OCI-M2 (cell line): ENCODE results near the gene SLC35D2.
A peak's percentile ranks its signal among the peaks of the same experiment; 100 is the strongest.
"Not testable (repeated sequence)": the region's sequence is repeated elsewhere in the genome, so short reads cannot be mapped to it uniquely, and the experiment has no call there.

ENCODE experiments used
- DNase-seq: peaks from one replicate; lab custom pipeline; 2025; ENCODE audit not compliant: unreplicated experiment; lab: John Stamatoyannopoulos, UW

SLC35D2 gene

GRCh38 chr9:96361668-96362067 is 21.8 kb downstream of the SLC35D2 start:
- DNase-seq: no peak

- DNase-seq: no peak
Measured at GRCh38 chr9:96360976-96361375, 22.5 kb downstream of the SLC35D2 start.

GRCh38 chr9:96360523-96360922 is 23.0 kb downstream of the SLC35D2 start:
- DNase-seq: not testable (repeated sequence)

- no peak for DNase-seq
Measured at GRCh38 chr9:96350866-96351265, 32.6 kb downstream of the SLC35D2 start.

- no peak for DNase-seq
Measured at GRCh38 chr9:96348261-96348660, 35.2 kb downstream of the SLC35D2 start.

- no peak for DNase-seq
Measured at GRCh38 chr9:96345551-96345950, 38.0 kb downstream of the SLC35D2 start.

GRCh38 chr9:96344458-96345180 is 38.9 kb downstream of the SLC35D2 start:
- no peak for DNase-seq

- DNase-seq: no peak
Measured at GRCh38 chr9:96343515-96344360, 39.8 kb downstream of the SLC35D2 start.

- no peak for DNase-seq
Measured at GRCh38 chr9:96342571-96343245, 40.8 kb downstream of the SLC35D2 start.

- no peak for DNase-seq
Measured at GRCh38 chr9:96340707-96341106, 42.8 kb downstream of the SLC35D2 start.

GRCh38 chr9:96338299-96338698 is 45.2 kb downstream of the SLC35D2 start:
- no peak for DNase-seq

- no peak for DNase-seq
Measured at GRCh38 chr9:96333958-96334357, 49.6 kb downstream of the SLC35D2 start.

- no peak for DNase-seq
Measured at GRCh38 chr9:96331236-96331947, 52.1 kb downstream of the SLC35D2 start.

- peak; percentile 15 for DNase-seq
Measured at GRCh38 chr9:96327694-96328352, 55.7 kb downstream of the SLC35D2 start.

GRCh38 chr9:96323169-96323568 is 60.3 kb downstream of the SLC35D2 start:
- no peak for DNase-seq

- not testable (repeated sequence) for DNase-seq
Measured at GRCh38 chr9:96322736-96323135, 60.8 kb downstream of the SLC35D2 start.

- not testable (repeated sequence) for DNase-seq
Measured at GRCh38 chr9:96322210-96322609, 61.3 kb downstream of the SLC35D2 start.

GRCh38 chr9:96321515-96321914 is 62.0 kb downstream of the SLC35D2 start:
- no peak for DNase-seq

- no peak for DNase-seq
Measured at GRCh38 chr9:96320749-96321280, 62.7 kb downstream of the SLC35D2 start.

GRCh38 chr9:96318921-96319565 is 64.5 kb downstream of the SLC35D2 start:
- DNase-seq: no peak
